DMS53 treated with DMSO at 0.1 percent for 48 hours (cell line): ENCODE data around the gene CAST.

Experiments
- DNase-seq: peaks from one replicate; lab custom pipeline; 2025; ENCODE audit not compliant: unreplicated experiment; lab: John Stamatoyannopoulos, UW

The CAST gene

DNA sequence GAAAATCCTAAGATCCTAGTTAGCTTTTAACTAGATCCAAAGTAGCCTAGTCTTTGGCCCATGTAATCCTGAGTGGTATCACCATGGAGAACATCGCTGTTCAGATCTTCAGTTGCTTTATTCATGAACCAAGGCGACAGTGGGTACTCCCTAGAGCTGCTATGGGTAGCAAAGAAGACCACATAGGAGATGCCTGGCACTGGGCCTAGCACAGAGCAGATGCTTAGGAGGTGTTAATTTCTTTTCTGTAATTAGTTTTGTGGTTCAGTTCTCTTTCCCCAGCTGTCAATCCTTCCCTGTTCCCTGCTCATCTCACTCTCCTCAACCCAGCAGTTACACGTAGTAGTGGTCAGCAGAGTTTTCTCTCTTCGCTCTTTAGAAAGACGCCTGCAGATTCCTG lies 9.3 kb downstream of the CAST start:
- no peak for DNase-seq

DNA sequence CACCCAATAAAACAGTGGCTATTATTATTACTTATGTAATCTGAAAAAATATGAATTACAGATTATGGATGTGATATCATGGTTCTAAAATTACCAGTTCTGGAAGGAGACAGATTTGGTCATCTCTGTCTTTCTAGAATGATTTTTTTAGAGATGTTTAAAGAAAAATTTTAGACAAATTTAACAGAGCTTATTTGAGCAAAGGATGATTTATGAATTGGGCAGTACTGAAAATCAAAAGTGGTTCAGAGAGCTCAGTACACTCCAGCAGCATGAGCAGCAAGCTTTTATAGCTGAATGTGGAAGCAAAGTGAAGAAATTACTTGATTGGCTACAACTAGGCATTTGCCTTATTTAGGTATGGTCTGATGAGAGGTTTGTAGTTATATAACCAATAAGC lies 11.0 kb downstream of the CAST start:
- DNase-seq = no peak

- DNase-seq = no peak
Measured at GRCh38 chr5:96675882-96676281, 13.7 kb downstream of the CAST start.

DNA sequence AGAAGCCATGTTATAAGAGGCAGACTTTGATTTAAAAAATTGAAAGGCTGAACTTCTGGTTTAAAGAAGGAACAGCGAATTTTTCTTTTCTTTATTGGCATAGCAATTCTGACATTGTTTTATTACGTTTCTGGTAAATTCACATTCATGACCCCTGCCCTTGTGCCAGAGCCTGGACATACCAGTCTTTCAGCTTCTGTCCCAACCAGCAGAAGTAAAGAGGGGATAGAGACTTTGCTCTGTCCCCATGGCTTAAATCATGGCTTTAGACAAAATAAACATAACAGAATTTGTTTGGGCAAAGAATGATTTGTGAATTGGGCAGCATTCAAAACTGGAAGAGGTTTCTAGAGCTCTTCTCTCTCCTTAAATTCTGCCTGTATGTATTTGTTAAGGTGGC lies 15.3 kb downstream of the CAST start:
- no peak for DNase-seq

DNA sequence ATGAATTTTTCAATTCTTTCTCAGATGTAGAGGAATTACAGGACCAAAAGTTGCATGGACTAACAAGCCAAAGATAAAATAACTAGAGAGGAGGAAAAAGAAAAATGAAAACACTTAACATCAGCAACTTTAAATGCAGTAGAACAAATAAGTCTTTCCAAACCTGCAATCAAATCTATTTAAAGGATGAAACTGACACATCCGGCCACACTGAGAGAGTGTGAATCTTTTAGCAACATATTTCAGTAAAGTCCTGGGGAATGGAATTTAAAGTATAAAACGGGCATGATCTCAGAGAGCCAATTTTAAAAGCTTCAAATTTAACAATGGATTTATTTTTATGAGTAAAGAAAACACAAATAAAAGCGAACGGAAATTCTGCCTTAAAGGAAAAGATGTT lies 17.1 kb downstream of the CAST start:
- no peak for DNase-seq

DNA sequence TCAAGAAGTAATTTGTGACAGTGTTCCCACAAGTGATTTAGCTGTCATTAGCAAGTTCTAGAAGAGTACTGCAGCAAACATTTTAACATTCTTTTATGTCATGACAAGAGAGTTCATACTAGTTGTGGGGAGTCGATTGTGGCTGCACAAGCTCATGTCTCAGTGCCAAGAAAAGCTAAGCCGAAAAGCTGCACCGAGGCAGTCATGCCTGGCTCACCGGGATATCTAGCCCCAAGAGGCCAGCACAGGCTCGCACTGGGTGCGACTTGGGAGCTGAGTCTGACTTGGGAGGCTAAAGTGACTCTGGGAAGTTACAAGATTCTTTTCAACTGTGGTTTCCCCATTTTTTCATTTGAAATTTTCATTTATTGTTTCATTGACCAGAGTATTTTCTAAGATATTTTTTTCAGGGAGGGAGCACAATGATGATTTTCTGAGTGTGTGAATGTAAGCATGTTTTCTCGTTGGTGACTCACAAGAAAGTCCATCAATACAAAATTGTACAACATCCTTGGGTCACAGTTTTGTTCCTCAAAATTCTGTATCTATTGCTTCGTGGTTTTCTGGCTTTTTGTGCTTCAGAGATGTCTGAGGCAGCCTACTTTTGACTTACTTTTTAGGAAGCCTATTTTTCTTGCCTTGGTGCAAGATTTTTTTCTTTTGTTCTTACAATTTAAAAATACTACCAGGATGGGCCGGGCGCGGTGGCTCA lies 18.7 kb downstream of the CAST start:
- no peak for DNase-seq

- DNase-seq = no peak
Measured at GRCh38 chr5:96683392-96683791, 21.2 kb downstream of the CAST start.

GRCh38 chr5:96683810-96684209 lies 21.6 kb downstream of the CAST start:
- no peak for DNase-seq

DNA sequence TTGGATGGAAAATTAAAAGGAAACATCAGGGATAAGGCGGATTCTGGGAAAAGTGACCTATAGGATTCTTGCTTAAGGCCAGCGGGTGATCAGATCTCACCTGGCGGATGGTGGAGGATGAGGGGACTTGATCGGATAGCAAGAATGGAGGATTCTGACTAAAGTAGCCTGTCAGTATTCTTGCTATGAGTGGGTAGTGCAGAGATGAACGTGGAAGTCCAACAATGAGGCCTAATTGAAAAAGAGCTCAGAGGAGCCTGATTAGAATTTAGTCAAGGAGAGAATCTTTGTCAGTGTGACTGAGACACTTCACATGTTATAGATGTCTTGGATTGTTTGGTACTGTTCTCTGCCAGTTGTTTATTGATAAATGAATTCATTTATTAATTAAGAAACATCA lies 24.9 kb downstream of the CAST start:
- no peak for DNase-seq

DNA sequence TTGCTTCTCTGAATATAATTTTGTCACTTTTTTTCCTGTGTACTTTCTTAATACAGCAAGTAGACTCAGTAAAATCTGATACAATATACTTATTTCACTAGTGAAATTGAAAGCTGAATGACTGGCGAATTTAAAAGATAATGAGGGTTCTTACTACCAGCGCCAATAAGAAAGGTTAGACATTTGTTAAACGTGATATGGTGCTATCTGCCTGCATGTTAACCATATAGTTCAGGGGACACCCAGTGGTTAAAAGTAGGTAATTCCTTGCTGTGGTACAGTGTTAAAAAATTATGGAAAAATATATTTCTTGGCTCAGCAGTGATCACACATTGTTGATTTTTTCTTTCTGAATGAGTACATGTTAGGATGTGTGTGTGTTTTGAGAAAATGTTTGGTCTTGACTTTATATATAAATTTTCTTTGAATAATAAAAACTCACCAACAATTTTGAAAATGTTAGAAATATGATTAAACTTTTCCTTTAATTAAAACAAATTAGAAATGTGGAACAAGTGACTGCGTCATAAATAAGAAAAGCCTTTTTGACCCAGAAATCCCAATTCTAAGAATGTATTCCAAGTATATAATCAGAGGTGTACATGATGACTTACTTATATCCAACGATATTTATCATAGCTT lies 25.8 kb downstream of the CAST start:
- DNase-seq = peak; percentile 69

GRCh38 chr5:96690861-96691260 lies 28.7 kb downstream of the CAST start:
- DNase-seq = no peak

- DNase-seq = no peak
Measured at GRCh38 chr5:96691503-96692303, 29.5 kb downstream of the CAST start.

DNA sequence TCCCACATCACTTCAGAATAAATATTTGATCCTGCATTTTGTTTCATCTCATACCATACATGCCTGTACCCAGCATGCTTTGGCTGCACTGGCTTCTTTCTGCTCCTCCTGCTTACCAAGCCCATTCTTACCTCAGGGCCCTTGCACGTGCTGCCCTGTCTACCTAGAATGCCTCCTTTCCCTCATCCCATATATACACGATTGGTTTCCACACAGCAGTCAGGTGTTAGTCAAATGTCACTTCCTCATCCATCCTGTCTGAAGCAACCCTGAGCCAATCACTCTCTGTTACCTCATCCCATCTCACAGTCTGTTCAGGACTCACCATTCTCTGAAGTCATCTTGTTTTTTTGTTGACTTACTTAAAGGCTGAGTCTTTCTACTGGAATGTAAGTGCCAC lies 30.3 kb downstream of the CAST start:
- DNase-seq = no peak

GRCh38 chr5:96699186-96699820 lies 37.1 kb downstream of the CAST start:
- DNase-seq = no peak

GRCh38 chr5:96702503-96703383 lies 40.6 kb downstream of the CAST start:
- DNase-seq = peak; percentile 85

GRCh38 chr5:96703384-96703920 lies 41.3 kb downstream of the CAST start:
- no peak for DNase-seq

GRCh38 chr5:96703995-96704394 lies 41.8 kb downstream of the CAST start:
- no peak for DNase-seq

- DNase-seq = no peak
Measured at GRCh38 chr5:96706433-96707111, 44.4 kb downstream of the CAST start.

DNA sequence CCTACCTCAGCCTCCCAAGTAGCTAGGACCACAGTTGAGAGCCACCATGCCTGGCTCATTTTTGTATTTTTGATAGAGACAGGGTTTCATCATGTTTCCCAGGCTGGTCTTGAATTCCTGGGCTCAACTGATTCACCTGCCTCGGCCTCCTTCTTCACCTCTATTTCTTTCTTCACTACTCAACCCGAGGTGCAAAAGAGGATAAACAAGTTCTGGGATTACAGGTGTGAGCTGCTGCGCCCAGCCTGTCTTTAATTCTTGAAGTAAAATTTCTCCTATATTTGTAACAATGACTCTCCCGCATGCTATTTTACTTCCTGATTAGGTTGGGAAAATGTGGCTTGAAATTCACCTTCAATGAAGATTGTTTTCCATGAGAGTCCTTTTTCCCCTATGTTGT lies 46.4 kb downstream of the CAST start:
- no peak for DNase-seq
